Body of pancreas (tissue), 4 donors: ENCODE measurements around the gene CACNB3. TPM values are rescaled to one million over a fixed set of nuclear protein-coding genes. Genes with fewer than 3 reads are reported as not detected.
"Not testable (repeated sequence)": the region's sequence is repeated elsewhere in the genome, so short reads cannot be mapped to it uniquely, and the experiment has no call there.

Experiments used
- ATAC-seq: fragments of 150-250 bp; one replicate; pipeline ENCODE4 v1.9.1; 2016
- DNase-seq, 4 donors: peaks; one replicate each; pipeline ENCODE4 v3.0.0-alpha.2; 2019
- H3K27ac ChIP-seq, 4 donors: fragments of 200-600 bp; sonication (generic); 1 replicate in 3 of 4; 2 replicates in 1 of 4; pipeline versions ENCODE4 v1.5.1 to v1.6.1; 2016 to 2019; ENCODE audit warnings: mild to moderate bottlenecking in 1 of 4, mixed read lengths in 1 of 4, moderate library complexity in 1 of 4
- H3K27me3 ChIP-seq, 2 donors: fragments of 200-600 bp; sonication (generic); one replicate each; pipeline ENCODE4 v1.6.0; 2016; ENCODE audit warnings: mild to moderate bottlenecking in 1 of 2
- H3K36me3 ChIP-seq, 2 donors: fragments of 200-600 bp; sonication (generic); replicated peaks in 1 of 2; 2 replicates each; pipeline ENCODE4 v1.5.1; 2016; ENCODE audit warnings: low read depth in 2 of 2; ENCODE audit not compliant: insufficient read depth in 1 of 2
- H3K4me1 ChIP-seq: fragments of 200-600 bp; sonication (generic); one replicate; pipeline ENCODE4 v1.6.0; 2016
- H3K4me3 ChIP-seq, 2 donors: fragments of 200-600 bp; sonication (generic); 1 replicate in 1 of 2; 2 replicates in 1 of 2; pipeline ENCODE4 v1.5.1; 2016 to 2019
- H3K9me3 ChIP-seq, 3 donors: fragments of 200-600 bp; sonication (generic); 1 replicate in 2 of 3; 2 replicates in 1 of 3; pipeline ENCODE4 v1.5.1; 2016
- POLR2A ChIP-seq, 3 donors: fragments of 450-650 bp; IDR thresholded peaks; one replicate each; pipeline ENCODE4 v1.6.1; 2016; ENCODE audit warnings: antibody characterized with exemption in 3 of 3, mild to moderate bottlenecking in 2 of 3
- WGBS, 2 donors: methylation state at CpG; one replicate each; pipeline ENCODE4 v1.1.5; 2017; 5-methylcytosine and 5-hydroxymethylcytosine counted together
- intact Hi-C: fragments of 100-400 bp; cut with DNase I; formaldehyde crosslinking; loops from one replicate; pipeline ENCODE4 v1.15.1; 2023
- microRNA-seq, 2 donors: library from miRNA; unstranded; fragments of <30 nt; microRNA quantifications; one replicate each; pipeline ENCODE4, GENCODE V29; 2016; ENCODE audit warnings: borderline number of aligned reads in 2 of 2, borderline replicate concordance in 2 of 2
- small RNA-seq: library from RNA; depleted of rRNA; stranded (forward); fragments of <200 nt; gene quantifications from one replicate; pipeline ENCODE3, GENCODE V24; 2016
- total RNA-seq, 2 donors: library from RNA; depleted of rRNA; stranded (reverse); fragments of >200 nt; gene quantifications; one replicate each; pipeline ENCODE4 v1.1.0, GENCODE V29; 2016
- TF ChIP-seq, protein P1 (sequence below), 7 experiments: fragments of 450-650 bp in 4 of 7; fragments of 200-600 bp in 3 of 7; sonication (generic) in 3 of 7; IDR thresholded peaks; one replicate each; pipeline ENCODE4 v1.5.1; 2016 to 2019; ENCODE audit warnings: antibody characterized with exemption in 7 of 7

Gene CACNB3
- total RNA-seq, 2 donors from 2014 or later, result 4.0 to 6.7 TPM

DNA sequence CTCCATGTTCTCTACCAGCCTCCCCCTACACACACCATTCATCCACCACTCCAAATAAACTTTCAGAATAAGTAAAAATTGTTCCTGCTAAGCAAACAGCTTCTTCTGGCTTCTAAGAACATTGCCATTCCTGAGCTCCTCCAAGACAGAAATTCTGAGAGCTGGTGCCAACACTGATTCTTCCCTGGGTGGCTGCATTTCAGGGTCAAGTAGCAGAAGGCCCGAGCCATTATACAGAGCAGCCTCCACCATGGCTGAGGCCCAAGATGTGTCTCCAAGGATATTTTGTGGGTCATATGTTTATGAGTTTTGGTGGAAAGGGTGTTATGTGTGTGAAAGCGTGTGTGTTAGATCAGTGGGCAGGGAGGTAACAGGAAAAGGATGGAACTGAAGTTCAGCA lies 50.9 kb downstream of the CACNB3 start:
- TF ChIP-seq POLR2A (IDR thresholded peaks at IDR 0.05), result no peak
- TF ChIP-seq, protein P1, sequence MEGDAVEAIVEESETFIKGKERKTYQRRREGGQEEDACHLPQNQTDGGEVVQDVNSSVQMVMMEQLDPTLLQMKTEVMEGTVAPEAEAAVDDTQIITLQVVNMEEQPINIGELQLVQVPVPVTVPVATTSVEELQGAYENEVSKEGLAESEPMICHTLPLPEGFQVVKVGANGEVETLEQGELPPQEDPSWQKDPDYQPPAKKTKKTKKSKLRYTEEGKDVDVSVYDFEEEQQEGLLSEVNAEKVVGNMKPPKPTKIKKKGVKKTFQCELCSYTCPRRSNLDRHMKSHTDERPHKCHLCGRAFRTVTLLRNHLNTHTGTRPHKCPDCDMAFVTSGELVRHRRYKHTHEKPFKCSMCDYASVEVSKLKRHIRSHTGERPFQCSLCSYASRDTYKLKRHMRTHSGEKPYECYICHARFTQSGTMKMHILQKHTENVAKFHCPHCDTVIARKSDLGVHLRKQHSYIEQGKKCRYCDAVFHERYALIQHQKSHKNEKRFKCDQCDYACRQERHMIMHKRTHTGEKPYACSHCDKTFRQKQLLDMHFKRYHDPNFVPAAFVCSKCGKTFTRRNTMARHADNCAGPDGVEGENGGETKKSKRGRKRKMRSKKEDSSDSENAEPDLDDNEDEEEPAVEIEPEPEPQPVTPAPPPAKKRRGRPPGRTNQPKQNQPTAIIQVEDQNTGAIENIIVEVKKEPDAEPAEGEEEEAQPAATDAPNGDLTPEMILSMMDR (IDR thresholded peaks at IDR 0.05), result no peak
- ATAC-seq, result no peak
- no peak for DNase-seq
- H3K4me3 ChIP-seq, result no peak overlapping the region
- 73 to 75% methylated on average over 2 of the region's 2 CpGs for WGBS, 2 donors
- peaks cover 19% of the 10 kb centered on the region for H3K4me1 ChIP-seq
- no peaks in the 10 kb centered on the region for H3K9me3 ChIP-seq
- no peaks in the 10 kb centered on the region for H3K36me3 ChIP-seq
- intact Hi-C loops, result no loop called here
- no peaks in the 10 kb centered on the region for H3K27me3 ChIP-seq
- H3K27ac ChIP-seq, result no peak overlapping the region

DNA sequence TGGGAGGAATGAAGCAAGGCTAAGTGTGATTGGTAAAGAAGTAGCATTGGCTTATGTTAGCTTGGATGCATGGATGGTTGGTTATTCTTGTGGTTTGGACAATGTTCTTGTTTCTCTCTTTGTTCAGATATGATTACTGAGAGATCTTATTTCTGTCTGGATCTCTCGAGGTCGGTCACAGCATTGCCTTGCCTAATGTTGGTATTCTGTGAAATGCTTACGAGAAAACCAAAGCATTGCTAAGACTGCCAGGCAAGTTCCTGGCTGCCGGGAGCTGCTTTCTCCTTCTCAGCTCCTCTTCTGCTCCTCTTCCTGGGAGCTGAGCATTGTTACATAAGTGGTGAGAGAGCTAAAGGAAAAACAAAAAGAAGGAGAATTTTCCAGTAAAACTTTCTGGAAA lies 54.8 kb downstream of the CACNB3 start:
- Histone ChIP-seq H3K9me3 (no peaks in the 10 kb centered on the region), H3K4me1 (no peaks in the 10 kb centered on the region), H3K4me3 (no peak overlapping the region), H3K27me3 (no peaks in the 10 kb centered on the region), H3K36me3 (no peaks in the 10 kb centered on the region), H3K27ac (no peak overlapping the region)
- TF ChIP-seq, protein P1 (IDR thresholded peaks at IDR 0.05), result no peak
- no peak for TF ChIP-seq POLR2A (IDR thresholded peaks at IDR 0.05)
- intact Hi-C loops, result no loop called here
- no peak for DNase-seq
- no peak for ATAC-seq
- 68 to 82% methylated on average over 4 of the region's 4 CpGs for WGBS, 2 donors

DNA sequence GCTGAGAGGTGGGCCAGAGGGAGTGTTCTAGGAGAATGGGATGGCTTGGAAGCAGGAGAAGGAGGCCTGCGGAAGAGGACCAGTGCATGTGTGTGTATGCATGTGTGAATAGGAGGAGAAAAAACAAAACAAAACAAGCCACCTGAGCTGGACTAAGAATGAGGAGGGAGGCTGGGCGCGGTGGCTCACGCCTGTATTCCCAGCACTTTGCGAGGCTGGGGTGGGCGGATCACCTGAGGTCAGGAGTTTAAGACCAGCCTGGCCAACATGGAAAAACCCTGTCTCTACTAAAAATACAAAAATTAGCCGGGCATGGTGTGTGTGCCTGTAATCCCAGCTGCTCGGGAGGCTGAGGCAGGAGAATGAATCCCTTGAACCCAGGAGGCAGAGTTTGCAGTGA lies 55.2 kb downstream of the CACNB3 start:
- H3K4me1 ChIP-seq, H3K36me3 ChIP-seq, intact Hi-C loops, H3K4me3 ChIP-seq, H3K9me3 ChIP-seq, H3K27ac ChIP-seq, H3K27me3 ChIP-seq, ATAC-seq, DNase-seq: not testable (repeated sequence)
- WGBS, 2 donors, result 84 to 86% methylated on average over 8 of the region's 8 CpGs

DNA sequence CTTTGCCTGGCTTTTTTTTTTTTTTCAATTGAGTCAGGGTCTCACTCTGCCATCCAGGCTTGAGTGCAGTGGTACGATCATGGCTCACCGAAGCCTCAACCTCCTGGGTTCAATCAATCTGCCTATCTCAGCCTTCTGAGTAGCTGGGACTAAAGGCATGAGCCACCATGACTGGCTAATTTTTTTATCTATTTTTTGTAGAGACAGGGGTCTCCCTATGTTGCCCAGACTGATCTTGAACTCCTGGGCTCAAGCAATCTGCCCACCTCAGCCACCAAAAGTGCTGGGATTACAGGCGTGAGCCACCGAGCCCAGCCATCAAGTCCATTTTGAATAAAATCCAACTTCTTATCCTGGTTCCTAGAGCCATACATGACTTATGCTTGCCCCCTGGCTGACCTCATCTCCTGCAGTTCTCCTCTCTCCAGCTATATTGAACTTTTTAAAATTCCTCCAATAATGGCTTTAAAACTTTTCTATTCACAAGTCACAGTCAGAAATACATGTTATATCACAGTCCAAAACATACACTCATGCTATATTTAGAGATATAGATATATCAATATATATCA lies 57.7 kb downstream of the CACNB3 start:
- intact Hi-C loops, result no loop called here
- Histone ChIP-seq H3K27ac (no peak overlapping the region), H3K4me3 (no peak overlapping the region), H3K27me3 (no peaks in the 10 kb centered on the region), H3K9me3 (no peaks in the 10 kb centered on the region), H3K4me1 (no peaks in the 10 kb centered on the region), H3K36me3 (no peaks in the 10 kb centered on the region)
- TF ChIP-seq, protein P1 (IDR thresholded peaks at IDR 0.05), result no peak
- TF ChIP-seq POLR2A (IDR thresholded peaks at IDR 0.05), result no peak
- DNase-seq (no peak), ATAC-seq (no peak)
- WGBS, 2 donors, result 69 to 86% methylated on average over 4 of the region's 4 CpGs

Small RNA genes within 50 kb of the gene (microRNA-seq; reads per million reads assigned to microRNA genes)
- gene MIR4701, result 0 to 0.90 reads per million in 2 donors

Small RNA genes within 50 kb of the gene (small RNA-seq; reads per million reads assigned to genes)
- not detected for gene MIR4701
- gene RF00019, result not detected

Other genes with a start within 250 kb of the CACNB3 start
- gene LALBA, start 248.4 kb upstream of the CACNB3 start, total RNA-seq, result not detected
- gene KANSL2, start 136.3 kb upstream of the CACNB3 start, total RNA-seq, result 10 to 100 TPM; 19.1 to 20.0 TPM
- gene CCNT1, start 101.8 kb upstream of the CACNB3 start, total RNA-seq, result 10 to 100 TPM; 12.5 to 31.6 TPM
- 10 to 100 TPM; 38.6 to 59.1 TPM for gene ADCY6, start 29.4 kb upstream of the CACNB3 start, total RNA-seq
- gene DDX23, start 33.7 kb downstream of the CACNB3 start, total RNA-seq, result 10 to 100 TPM; 37.4 to 50.8 TPM
- 1 to 10 TPM in 1 of 2 donors, not detected in 1; 1.6 TPM for gene RND1, start 47.4 kb downstream of the CACNB3 start, total RNA-seq
- 10 to 100 TPM; 31.1 to 98.6 TPM for gene FKBP11, start 107.0 kb downstream of the CACNB3 start, total RNA-seq
- gene ARF3, start 139.0 kb downstream of the CACNB3 start, total RNA-seq, result 10 to 100 TPM; 22.3 to 24.1 TPM
- 1 to 10 TPM in 1 of 2 donors, not detected in 1; 1.3 TPM for gene WNT10B, start 153.2 kb downstream of the CACNB3 start, total RNA-seq
- not detected for gene WNT1, start 159.8 kb downstream of the CACNB3 start, total RNA-seq
- under 1 TPM in 1 of 2 donors, not detected in 1; 0.66 TPM for gene DDN, start 180.9 kb downstream of the CACNB3 start, total RNA-seq
- gene PRKAG1, start 200.3 kb downstream of the CACNB3 start, total RNA-seq, result 10 to 100 TPM; 25.4 to 26.4 TPM
- gene KMT2D, start 242.3 kb downstream of the CACNB3 start, total RNA-seq, result 10 to 100 TPM; 38.4 to 51.1 TPM